IMR-90 (cell line): ENCODE results near the gene CASP7. TPM values are rescaled to one million over a fixed set of nuclear protein-coding genes. Genes with fewer than 3 reads are reported as not detected.

Source experiments
- ATAC-seq: fragments of 200-7000 bp; cut with Tn5 transposase; 2 replicates; pipeline ENCODE4 v1.9.1; 2020; ENCODE audit warnings: low read depth, mild to moderate bottlenecking, moderate library complexity
- BruUV-seq: library from RNA; stranded (reverse); fragments of 400-500 nt; replicated peaks from 2 replicates; lab custom pipeline; 2021; lab: Mats Ljungman, UMichigan
- CTCF ChIA-PET: fragments of 300-600 bp; formaldehyde crosslinking; extraction: SDS; loops from one replicate; lab custom pipeline; 2021; ENCODE audit warnings: antibody characterized with exemption; lab: Yijun Ruan, JAX
- POLR2A ChIA-PET: fragments of 300-600 bp; sonication (Branson Sonifier 250); formaldehyde crosslinking; loops from one replicate; lab custom pipeline; 2022; ENCODE audit warnings: antibody characterized with exemption; ENCODE audit not compliant: unreplicated experiment; lab: Charles Lee
- DNase-seq: peaks from one replicate; pipeline ENCODE4 v3.0.0; 2013
- H2AFZ ChIP-seq: replicated peaks from 2 replicates; pipeline ENCODE3; 2013; ENCODE audit warnings: low read length, mild to moderate bottlenecking; ENCODE audit not compliant: poor library complexity
- H2AK5ac ChIP-seq: 2 replicates; pipeline ENCODE4 v1.6.1; 2013; ENCODE audit warnings: low read depth, low read length, inconsistent platforms
- H2AK9ac ChIP-seq: replicated peaks from 2 replicates; pipeline ENCODE3; 2013; ENCODE audit warnings: mild to moderate bottlenecking, low read depth, low read length, moderate library complexity; ENCODE audit not compliant: poor library complexity
- H2BK120ac ChIP-seq: 2 replicates; pipeline ENCODE4 v1.6.1; 2013; ENCODE audit warnings: low read depth, low read length, inconsistent platforms
- H2BK15ac ChIP-seq: 3 replicates; pipeline ENCODE4 v1.6.1; 2013; ENCODE audit warnings: low read depth, low read length, inconsistent platforms
- H2BK20ac ChIP-seq: 2 replicates; pipeline ENCODE4 v1.6.1; 2013; ENCODE audit warnings: low read depth, mild to moderate bottlenecking, inconsistent platforms, low read length, moderate library complexity
- H2BK5ac ChIP-seq: 2 replicates; pipeline ENCODE4 v1.6.1; 2013; ENCODE audit warnings: mild to moderate bottlenecking, low read depth, low read length, inconsistent platforms; ENCODE audit not compliant: poor library complexity, severe bottlenecking
- H3K14ac ChIP-seq: replicated peaks from 2 replicates; pipeline ENCODE4 v1.6.1; 2013; ENCODE audit warnings: low read depth, low read length, inconsistent platforms
- H3K18ac ChIP-seq: 2 replicates; pipeline ENCODE4 v1.6.1; 2013; ENCODE audit warnings: low read depth, low read length, control low read depth
- H3K23ac ChIP-seq: 2 replicates; pipeline ENCODE4 v1.6.1; 2013; ENCODE audit warnings: low read depth, low read length, inconsistent platforms
- H3K27ac ChIP-seq: 2 replicates; pipeline ENCODE4 v1.5.1; 2013; ENCODE audit warnings: mild to moderate bottlenecking, control low read depth, low read length; ENCODE audit not compliant: insufficient read depth
- H3K27me3 ChIP-seq: 2 replicates; pipeline ENCODE4 v1.6.1; 2013; ENCODE audit warnings: low read length; ENCODE audit not compliant: control insufficient read depth, insufficient read depth
- H3K36me3 ChIP-seq: 2 replicates; pipeline ENCODE4 v1.6.1; 2013; ENCODE audit warnings: low read length, mixed read lengths; ENCODE audit not compliant: control insufficient read depth, insufficient read depth
- H3K4ac ChIP-seq: 2 replicates; pipeline ENCODE4 v1.6.1; 2013; ENCODE audit warnings: low read depth, low read length, inconsistent platforms
- H3K4me1 ChIP-seq: 2 replicates; pipeline ENCODE4 v1.6.1; 2013; ENCODE audit warnings: low read length, mixed read lengths; ENCODE audit not compliant: control insufficient read depth, insufficient read depth
- H3K4me2 ChIP-seq: 2 replicates; pipeline ENCODE4 v1.6.1; 2013; ENCODE audit warnings: low read depth, mild to moderate bottlenecking, control low read depth, low read length, moderate library complexity
- H3K4me3 ChIP-seq: 2 replicates; pipeline ENCODE4 v1.5.1; 2013; ENCODE audit warnings: low read depth, mild to moderate bottlenecking, control low read depth, low read length, moderate library complexity; ENCODE audit not compliant: insufficient read depth
- H3K56ac ChIP-seq: 2 replicates; pipeline ENCODE4 v1.6.1; 2013; ENCODE audit warnings: low read length, inconsistent platforms; ENCODE audit not compliant: insufficient read depth; ENCODE audit errors: extremely low read depth
- H3K79me1 ChIP-seq, 2 experiments: 2 replicates each; pipeline ENCODE4 v1.6.1; 2013; ENCODE audit warnings: low read length in 2 of 2, inconsistent platforms in 1 of 2, low read depth in 1 of 2
- H3K9ac ChIP-seq: 2 replicates; pipeline ENCODE4 v1.6.1; 2013; ENCODE audit warnings: low read depth, low read length, control low read depth
- H3K9me1 ChIP-seq: 2 replicates; pipeline ENCODE4 v1.6.1; 2013; ENCODE audit warnings: low read length, inconsistent platforms; ENCODE audit not compliant: insufficient read depth
- H3K9me3 ChIP-seq: 2 replicates; pipeline ENCODE4 v1.6.1; 2013; ENCODE audit warnings: low read length; ENCODE audit not compliant: control insufficient read depth, insufficient read depth
- H4K20me1 ChIP-seq: 2 replicates; pipeline ENCODE4 v1.6.1; 2013; ENCODE audit warnings: low read length, inconsistent platforms; ENCODE audit not compliant: insufficient read depth
- H4K5ac ChIP-seq: 2 replicates; pipeline ENCODE4 v1.6.1; 2013; ENCODE audit warnings: mild to moderate bottlenecking, low read depth, low read length, control low read depth
- H4K8ac ChIP-seq, 2 experiments: 2 replicates each; pipeline ENCODE4 v1.6.1; 2013; ENCODE audit warnings: low read depth in 2 of 2, low read length in 2 of 2, control low read depth in 1 of 2, inconsistent platforms in 1 of 2
- H4K91ac ChIP-seq: 2 replicates; pipeline ENCODE4 v1.6.1; 2013; ENCODE audit warnings: low read depth, low read length, inconsistent platforms; ENCODE audit not compliant: insufficient read depth
- CEBPB ChIP-seq: IDR thresholded peaks from 2 replicates; pipeline ENCODE4 v1.6.1; 2012; ENCODE audit warnings: low read depth, low read length, improper control_type of control experiment
- CHD1 ChIP-seq: IDR thresholded peaks from 2 replicates; pipeline ENCODE4 v1.6.1; 2012; ENCODE audit warnings: low read depth, low read length, improper control_type of control experiment
- FOS ChIP-seq: fragments of 150-350 bp; IDR thresholded peaks from 2 replicates; pipeline ENCODE4 v1.6.1; 2016; ENCODE audit warnings: low read depth, low read length
- MAFK ChIP-seq: IDR thresholded peaks from 2 replicates; pipeline ENCODE4 v1.6.1; 2012; ENCODE audit warnings: low read depth, low read length, improper control_type of control experiment
- MAZ ChIP-seq: IDR thresholded peaks from 2 replicates; pipeline ENCODE4 v1.6.1; 2012; ENCODE audit warnings: low read depth, mild to moderate bottlenecking, low read length, improper control_type of control experiment, moderate library complexity, borderline replicate concordance
- NFE2L2 ChIP-seq: fragments of 150-350 bp; IDR thresholded peaks from 2 replicates; pipeline ENCODE4 v1.6.1; 2016; ENCODE audit warnings: low read depth, mild to moderate bottlenecking, low read length
- RAD21 ChIP-seq: IDR thresholded peaks from 2 replicates; pipeline ENCODE4 v1.6.1; 2012; ENCODE audit warnings: low read length, improper control_type of control experiment
- RCOR1 ChIP-seq: IDR thresholded peaks from 2 replicates; pipeline ENCODE4 v1.6.1; 2012; ENCODE audit warnings: mild to moderate bottlenecking, low read length, improper control_type of control experiment; ENCODE audit not compliant: insufficient replicate concordance
- RFX5 ChIP-seq: IDR thresholded peaks from 2 replicates; pipeline ENCODE4 v1.8.0; 2012; ENCODE audit warnings: low read depth, mild to moderate bottlenecking, low read length, moderate library complexity
- WGBS, 2 experiments: methylation state at CpG; one replicate each; pipeline versions ENCODE4 v1.1.5 to v1.1.7; 2013; ENCODE audit warnings: missing lambda C conversion rate in 2 of 2; ENCODE audit not compliant: insufficient read length in 1 of 2; ENCODE audit errors: extremely low coverage in 2 of 2; 5-methylcytosine and 5-hydroxymethylcytosine counted together
- dilution Hi-C: fragments of 300-500 bp; cut with HindIII; formaldehyde crosslinking; loops from one replicate; pipeline ENCODE4 v1.14.3; 2018; ENCODE audit warnings: low sequenced_read_pairs; ENCODE audit not compliant: unreplicated experiment
- in situ Hi-C: fragments of 300-500 bp; cut with MboI; formaldehyde crosslinking; loops from 3 replicates; pipeline ENCODE4 v1.14.3; 2019; ENCODE audit warnings: low sequenced_read_pairs, inconsistent platforms, mixed read lengths
- intact Hi-C: fragments of 100-400 bp; cut with micrococcal nuclease; formaldehyde crosslinking; loops from 2 replicates; pipeline ENCODE4 v1.10.0; 2022
- polyA plus RNA-seq, 3 experiments: library from polyadenylated mRNA; depleted of rRNA; stranded (reverse); fragments of >200 nt; gene quantifications; 2 replicates each; pipeline ENCODE4 v1.2.3, GENCODE V29; 2012; ENCODE audit warnings: low replicate concordance in 1 of 3
- total RNA-seq: library from RNA; depleted of rRNA; stranded (reverse); fragments of >200 nt; gene quantifications from 2 replicates; pipeline ENCODE4 v1.2.3, GENCODE V29; 2012
- TF ChIP-seq, protein P1 (sequence below): fragments of 150-350 bp; IDR thresholded peaks from 2 replicates; pipeline ENCODE4 v1.6.1; 2016; ENCODE audit warnings: low read depth, mild to moderate bottlenecking, low read length, moderate library complexity, borderline replicate concordance
- TF ChIP-seq, protein P2 (sequence below): fragments of 150-350 bp; IDR thresholded peaks from 2 replicates; pipeline ENCODE4 v1.6.1; 2017; ENCODE audit warnings: mild to moderate bottlenecking, antibody characterized with exemption, low read length, low read depth

CASP7 gene
- total and polyA plus RNA-seq, 2 of the 4 experiments (the other 2 are of a cell fraction) = 15.1 to 16.7 TPM

DNA sequence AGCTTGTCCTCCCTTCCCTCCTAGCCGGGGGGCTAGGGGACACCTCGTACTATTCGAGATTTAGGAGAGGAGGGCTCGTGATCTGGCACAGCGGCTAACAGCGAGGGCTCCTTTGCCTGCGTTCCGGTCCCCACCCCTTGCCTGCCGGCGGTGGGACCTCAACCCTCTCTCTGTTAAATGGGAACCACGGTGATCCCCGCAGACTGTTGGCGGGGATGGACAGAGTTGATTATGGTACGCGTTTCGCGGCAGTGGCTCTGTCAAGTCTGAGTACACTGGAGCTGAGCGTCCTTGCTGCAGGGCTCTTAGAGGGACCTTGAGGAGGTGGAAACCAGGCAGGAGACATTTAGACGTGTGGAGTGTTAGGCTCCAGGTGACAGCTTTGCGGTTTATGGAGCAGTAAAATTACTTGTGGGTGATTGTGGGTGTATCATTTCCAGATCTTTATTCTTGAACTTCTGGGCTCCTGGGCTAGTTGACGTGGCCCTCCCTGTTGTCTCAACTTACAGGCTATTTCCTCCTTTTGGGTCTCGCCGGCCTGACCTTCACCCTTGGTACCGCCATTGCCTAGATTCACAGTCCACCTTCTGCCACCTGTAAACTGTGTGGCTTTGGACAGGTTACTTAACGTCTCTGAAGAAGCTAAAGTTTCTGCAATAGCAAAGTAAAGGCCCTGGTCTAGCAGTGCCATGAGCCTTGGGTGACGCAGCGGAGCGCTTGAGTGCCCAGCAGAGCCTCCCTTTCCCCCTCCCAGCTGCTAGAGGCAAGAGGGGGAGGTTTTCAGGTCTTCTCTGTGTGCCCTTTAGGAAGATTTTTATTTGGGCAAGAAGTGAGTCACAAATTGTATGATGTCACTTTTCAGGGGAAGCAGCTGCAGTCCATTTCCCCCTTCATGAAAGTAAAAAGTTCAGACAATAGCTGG, 739 bp downstream of the CASP7 start:
- in situ Hi-C loops = no loop called here

More for the DNA sequence above, 739 bp downstream of the CASP7 start:
- peaks cover 10% of the 10 kb centered on the region; the same call in 1 of the 2 replicates for H3K9me1 ChIP-seq
- H3K4me2 ChIP-seq = peak overlapping the region; percentile 95
- 0 out of 2 replicates have a peak, but pooled peaks cover 2% of the 10 kb centered on the region for H3K4me1 ChIP-seq
- H4K8ac ChIP-seq = peak overlapping the region; percentile 10 to 77
- no peaks in the 10 kb centered on the region for H3K36me3 ChIP-seq
- peak overlapping the region; percentile 100 for H2AFZ ChIP-seq
- H2BK20ac ChIP-seq = peak overlapping the region; percentile 36; the same call in 1 of the 2 replicates
- no CpG with 5 or more reads among the region's 28 CpGs for WGBS, 2 experiments
- H4K5ac ChIP-seq = peak overlapping the region; percentile 2
- H3K27ac ChIP-seq = peak overlapping the region; percentile 82
- ATAC-seq (peak; percentile 43), DNase-seq (peak; percentile 73)
- peaks cover 11 to 26% of the 10 kb centered on the region in 2 experiments for H3K79me1 ChIP-seq
- H2AK9ac ChIP-seq = peak overlapping the region; percentile 93
- peak overlapping the region; percentile 67 for H2BK120ac ChIP-seq
- H3K4ac ChIP-seq = peak overlapping the region; percentile 80
- H4K91ac ChIP-seq = peak overlapping the region; percentile 67
- BruUV-seq = no TSS peak
- peak overlapping the region; percentile 78; the same call in 1 of the 2 replicates for H3K56ac ChIP-seq
- H3K23ac ChIP-seq = peak overlapping the region; percentile 91
- TF ChIP-seq CEBPB = 0 out of 2 replicates have a peak, but pooled peaks have one; percentile 2
- no peak for TF ChIP-seq CHD1
- TF ChIP-seq, protein P1, sequence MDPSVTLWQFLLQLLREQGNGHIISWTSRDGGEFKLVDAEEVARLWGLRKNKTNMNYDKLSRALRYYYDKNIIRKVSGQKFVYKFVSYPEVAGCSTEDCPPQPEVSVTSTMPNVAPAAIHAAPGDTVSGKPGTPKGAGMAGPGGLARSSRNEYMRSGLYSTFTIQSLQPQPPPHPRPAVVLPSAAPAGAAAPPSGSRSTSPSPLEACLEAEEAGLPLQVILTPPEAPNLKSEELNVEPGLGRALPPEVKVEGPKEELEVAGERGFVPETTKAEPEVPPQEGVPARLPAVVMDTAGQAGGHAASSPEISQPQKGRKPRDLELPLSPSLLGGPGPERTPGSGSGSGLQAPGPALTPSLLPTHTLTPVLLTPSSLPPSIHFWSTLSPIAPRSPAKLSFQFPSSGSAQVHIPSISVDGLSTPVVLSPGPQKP = no peak
- TF ChIP-seq, protein P2, sequence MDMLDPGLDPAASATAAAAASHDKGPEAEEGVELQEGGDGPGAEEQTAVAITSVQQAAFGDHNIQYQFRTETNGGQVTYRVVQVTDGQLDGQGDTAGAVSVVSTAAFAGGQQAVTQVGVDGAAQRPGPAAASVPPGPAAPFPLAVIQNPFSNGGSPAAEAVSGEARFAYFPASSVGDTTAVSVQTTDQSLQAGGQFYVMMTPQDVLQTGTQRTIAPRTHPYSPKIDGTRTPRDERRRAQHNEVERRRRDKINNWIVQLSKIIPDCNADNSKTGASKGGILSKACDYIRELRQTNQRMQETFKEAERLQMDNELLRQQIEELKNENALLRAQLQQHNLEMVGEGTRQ = no peak
- no peak for TF ChIP-seq MAFK
- no peak for TF ChIP-seq NFE2L2
- TF ChIP-seq FOS = peak; percentile 62; the same call in 1 of the 2 replicates
- no peak for TF ChIP-seq RFX5
- TF ChIP-seq RCOR1 = no peak
- peak; percentile 30; the same call in 1 of the 2 replicates for TF ChIP-seq MAZ
- no peak for TF ChIP-seq RAD21
- H2BK15ac ChIP-seq = peak overlapping the region; percentile 25; the same call in 1 of the 3 replicates
- H2AK5ac ChIP-seq = peak overlapping the region; percentile 66
- H3K9me3 ChIP-seq = no peaks in the 10 kb centered on the region
- peak overlapping the region; percentile 38 for H3K18ac ChIP-seq
- ChIA-PET POLR2A (no interaction called here), CTCF (interaction anchor here (1.2 to 1.5 kb wide), 2 partner anchors 13 to 426 kb away, joined by 3 to 4 read pairs; no protein-coding TSS in a partner anchor)
- dilution Hi-C loops = no loop called here
- peak overlapping the region; percentile 76 for H3K4me3 ChIP-seq
- intact Hi-C loops = no loop called here
- H3K9ac ChIP-seq = peak overlapping the region; percentile 91
- H3K27me3 ChIP-seq = no peaks in the 10 kb centered on the region
- peak overlapping the region; percentile 82 for H3K14ac ChIP-seq
- no peaks in the 10 kb centered on the region for H4K20me1 ChIP-seq
- peak overlapping the region; percentile 83 for H2BK5ac ChIP-seq
